Tongue (tissue), 2 donors: ENCODE results near the gene BSDC1. TPM values are rescaled to one million over a fixed set of nuclear protein-coding genes. Genes with fewer than 3 reads are reported as not detected.
"Not testable (repeated sequence)": the region's sequence is repeated elsewhere in the genome, so short reads cannot be mapped to it uniquely, and the experiment has no call there.

Experiments used
- DNase-seq: peaks from one replicate; pipeline ENCODE4 v3.0.0-alpha.2; 2015
- total RNA-seq: library from RNA; depleted of rRNA; stranded (reverse); fragments of >200 nt; gene quantifications from one replicate; pipeline ENCODE4 v1.2.3, GENCODE V29; 2014

BSDC1 gene
- total RNA-seq, 1 donor from 2014 or later: 67.4 TPM

DNA sequence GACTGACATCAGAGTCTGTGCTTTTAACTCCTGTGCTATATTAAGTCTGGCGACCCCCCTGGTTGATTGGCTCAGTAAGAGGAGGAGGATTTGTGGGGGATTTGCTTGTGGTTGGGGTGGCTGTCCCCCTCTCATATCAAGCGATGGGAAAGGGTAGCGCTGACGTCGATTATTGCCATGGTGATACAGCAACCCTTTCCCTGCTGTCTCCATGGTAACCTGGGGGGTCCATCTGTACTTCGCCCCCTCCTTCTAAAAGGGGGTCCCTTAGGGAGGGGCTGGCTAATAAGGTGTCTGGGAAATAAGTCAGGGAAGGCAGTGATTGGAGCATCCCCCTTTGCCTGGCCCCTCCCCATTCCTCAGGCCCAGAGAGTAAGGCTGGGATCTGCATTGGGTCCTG, 36.6 kb downstream of the BSDC1 start:
- no peak for DNase-seq

- DNase-seq: no peak
These were observed 37.8 kb downstream of the BSDC1 start for GRCh38 chr1:32356478-32356877.

DNA sequence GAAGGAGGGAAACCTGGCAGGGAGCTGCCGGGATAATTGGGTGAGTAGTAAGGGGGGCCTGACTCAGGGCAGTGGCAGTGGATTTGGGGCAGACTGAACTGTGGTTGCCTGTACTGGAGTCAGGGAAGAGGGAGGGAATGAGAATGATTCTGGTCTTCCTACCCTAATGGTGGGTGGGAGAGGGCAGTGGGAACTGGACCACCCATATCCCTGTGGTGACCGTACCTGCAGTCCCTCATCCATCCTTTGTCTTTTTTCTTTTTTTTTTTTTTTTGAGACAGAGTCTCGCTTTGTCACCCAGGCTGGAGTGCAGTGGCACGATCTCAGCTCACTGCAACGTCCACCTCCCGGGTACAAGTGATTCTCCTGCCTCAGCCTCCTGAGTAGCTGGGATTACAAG, 38.5 kb downstream of the BSDC1 start:
- DNase-seq: not testable (repeated sequence)

DNA sequence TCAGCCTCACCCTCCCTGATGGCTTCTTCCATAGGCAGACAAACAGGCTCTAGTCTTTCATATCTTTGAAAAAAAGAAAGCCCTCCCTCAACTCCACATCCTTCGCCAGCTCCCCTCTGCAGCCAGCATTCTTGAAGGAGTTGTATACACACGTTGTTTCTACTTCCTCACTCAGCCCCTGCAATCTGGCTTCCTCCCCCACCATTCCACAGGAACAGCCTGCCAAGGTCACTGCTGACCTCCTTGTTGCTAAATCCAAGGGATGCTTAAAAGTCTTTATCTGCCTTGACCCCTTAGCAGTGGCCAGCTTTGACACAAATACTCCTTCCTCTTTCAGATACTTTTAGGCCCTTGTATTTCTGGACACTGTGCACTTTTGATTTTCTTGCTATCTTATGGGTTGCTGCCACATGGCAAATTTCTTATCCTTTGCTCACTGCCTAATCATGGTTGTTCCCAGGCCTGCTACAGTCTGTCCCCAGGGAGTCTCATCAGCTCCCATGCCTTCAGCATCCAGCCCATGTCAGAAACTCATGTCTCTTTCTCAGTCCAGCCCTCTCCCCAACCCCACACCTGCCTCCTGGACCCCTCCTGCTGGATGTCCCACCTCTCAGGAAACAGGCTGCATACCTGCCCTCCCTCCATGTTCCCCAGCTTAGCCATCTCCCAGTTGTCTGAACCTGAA, 40.2 kb downstream of the BSDC1 start:
- no peak for DNase-seq

GRCh38 chr1:32353431-32353830, 40.8 kb downstream of the BSDC1 start:
- no peak for DNase-seq

DNA sequence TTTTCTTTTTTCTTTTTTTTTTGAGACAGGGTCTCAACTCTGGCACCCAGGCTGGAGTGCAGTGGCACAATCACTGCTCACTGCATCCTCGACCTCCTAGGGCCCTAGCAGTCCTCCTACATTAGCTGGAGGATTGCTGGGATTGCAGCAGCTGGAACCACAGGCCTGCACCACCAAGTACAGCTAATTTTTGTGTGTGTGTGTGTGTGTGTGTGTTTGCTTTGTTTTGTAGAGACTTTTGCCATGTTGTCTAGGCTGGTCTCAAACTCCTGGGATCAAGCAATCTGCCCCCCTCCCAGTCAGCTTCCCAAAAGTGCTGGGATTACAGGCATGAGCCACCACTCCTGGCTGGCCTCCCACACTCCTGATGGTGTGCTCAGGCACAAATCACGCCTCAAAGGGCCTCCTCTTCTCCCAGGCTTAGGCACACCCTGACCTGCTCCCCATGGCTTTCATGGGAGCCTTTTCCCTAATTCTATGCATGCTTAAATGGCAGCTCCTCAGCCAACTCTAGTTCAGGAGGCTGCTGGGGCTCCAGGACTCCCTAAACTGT, 41.3 kb downstream of the BSDC1 start:
- no peak for DNase-seq

DNA sequence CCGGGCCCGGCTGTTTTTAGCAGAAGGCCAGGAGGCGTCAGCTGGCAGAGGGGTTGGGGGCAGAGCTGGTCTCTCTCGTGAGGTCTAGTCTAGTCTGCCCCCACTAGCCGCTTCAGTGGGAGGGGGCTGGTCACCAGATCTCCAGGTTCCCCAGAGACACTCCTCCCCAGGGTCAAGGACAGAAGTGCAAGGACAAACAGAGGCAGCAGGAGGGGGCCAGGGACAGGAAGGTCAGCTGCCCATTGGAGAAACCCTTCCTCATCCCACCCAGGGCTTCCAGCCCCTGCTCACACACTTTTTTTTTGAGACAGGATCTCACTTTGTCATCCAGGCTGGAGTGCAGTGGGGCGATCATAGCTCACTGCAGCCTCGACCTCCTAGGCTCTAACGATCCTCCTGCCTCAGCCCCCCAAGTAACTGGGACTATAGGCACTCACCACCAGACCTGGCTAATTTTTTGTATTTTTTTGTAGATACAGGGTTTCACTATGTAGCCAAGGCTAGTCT, 41.9 kb downstream of the BSDC1 start:
- no peak for DNase-seq

GRCh38 chr1:32351399-32352238, 42.6 kb downstream of the BSDC1 start:
- DNase-seq: peak; percentile 99

DNA sequence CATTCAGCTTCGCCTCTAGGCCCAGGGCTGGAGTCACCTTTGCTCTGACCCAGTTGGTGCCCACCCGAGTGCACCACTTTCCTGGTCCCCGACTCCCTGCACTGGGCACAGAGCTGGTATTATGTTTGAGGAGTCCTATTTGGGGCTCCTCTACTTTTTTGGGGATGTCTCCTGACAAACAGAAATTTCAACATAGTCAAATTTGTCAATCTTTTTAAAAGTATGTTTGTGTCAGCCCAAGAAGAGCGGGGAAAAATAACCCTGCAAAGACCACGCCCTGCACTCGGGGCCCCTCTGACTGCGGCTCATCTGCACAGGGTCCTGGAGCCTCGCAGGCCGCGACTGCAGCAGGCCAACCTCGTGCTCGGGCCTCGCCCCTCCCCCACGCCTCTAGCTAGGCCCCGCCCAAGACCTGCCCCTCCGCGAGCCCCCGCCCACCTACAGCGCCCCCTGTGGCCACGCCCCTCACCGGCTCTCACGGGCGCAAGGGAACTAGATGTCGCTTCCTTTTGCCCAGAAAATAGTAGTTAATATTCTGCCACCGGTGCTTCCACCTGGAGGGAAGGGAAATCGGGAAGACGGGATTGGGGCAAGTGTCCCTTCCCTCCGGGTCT, 43.3 kb downstream of the BSDC1 start:
- no peak for DNase-seq

DNA sequence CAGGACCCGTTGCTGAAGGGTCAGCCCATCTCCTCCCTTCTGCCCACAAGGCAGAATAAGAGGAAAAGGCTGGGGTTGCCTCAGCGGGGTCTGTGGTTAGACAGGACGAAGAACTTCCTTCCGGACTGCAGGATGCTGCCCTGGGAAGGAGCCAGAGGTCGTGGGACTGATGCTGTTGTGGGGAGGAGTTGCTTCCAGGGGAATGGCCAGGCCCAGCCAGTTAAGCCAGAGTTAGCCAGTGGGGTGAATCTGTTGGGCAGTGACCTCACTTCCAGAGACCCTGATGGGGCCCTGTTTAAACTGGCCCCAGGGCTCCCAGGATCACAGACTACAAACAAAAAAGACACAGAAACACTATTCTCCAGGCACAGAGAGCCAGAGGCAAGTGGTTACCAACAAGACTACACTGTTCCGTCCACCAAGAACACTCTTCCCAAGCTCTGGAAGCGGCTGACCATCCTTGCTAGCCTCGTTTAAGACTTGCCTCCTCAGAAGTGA, 45.0 kb downstream of the BSDC1 start:
- DNase-seq: no peak

DNA sequence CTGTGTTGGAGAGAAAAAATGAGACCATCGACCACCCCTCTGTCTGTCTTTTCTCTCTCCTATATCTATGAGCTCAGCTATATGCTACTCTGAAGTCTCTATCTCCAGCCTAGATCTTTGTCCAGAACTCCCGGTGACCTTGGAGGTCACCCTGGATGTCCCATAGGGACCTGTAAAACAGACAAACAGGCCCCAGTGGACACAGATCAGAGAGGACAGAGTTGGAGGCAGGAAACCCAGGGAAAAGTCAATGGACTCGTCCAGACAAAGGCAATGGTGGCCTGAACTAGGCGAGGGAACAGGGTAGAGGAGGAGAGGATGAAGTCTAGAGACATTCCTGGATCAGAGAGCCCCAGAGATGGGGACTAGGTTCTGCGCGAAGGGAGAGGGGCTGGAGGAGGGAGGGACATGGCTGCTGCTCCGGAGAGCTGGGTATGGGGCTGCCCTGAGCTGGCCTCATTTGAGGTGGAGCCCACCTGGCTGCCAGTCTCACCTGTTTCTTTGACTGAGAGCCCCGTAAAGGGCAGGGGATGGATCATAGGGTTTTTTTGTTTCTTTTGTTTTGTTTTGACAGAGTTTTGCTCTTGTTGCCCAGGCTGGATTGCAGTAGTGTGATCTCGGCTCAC, 47.6 kb downstream of the BSDC1 start:
- no peak for DNase-seq

DNA sequence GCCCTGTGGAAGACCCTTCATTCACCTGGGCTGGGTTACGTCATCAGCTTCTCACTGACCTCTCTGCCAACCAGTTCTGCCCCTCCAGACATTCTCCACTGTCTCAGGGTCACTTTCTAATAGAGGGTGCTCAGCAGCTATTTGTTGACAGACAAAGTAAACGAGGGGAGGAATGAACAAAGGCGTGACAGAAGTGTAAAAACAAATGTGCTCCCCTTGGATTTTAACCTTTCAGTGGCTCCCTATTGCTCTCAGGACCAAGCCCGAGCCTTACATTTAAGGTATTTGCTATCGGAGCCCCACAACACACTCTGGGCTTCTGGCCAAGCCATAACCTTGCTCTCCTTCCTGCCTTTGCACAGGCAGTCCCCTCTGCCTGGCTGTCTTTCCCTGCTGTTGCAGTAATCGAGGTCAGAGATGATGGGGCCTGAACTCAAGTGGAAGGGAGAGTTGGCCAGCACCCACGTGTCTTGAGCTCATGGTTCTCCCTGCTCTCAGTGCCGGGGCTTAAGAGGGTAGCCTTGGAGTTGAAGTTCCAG, 48.9 kb downstream of the BSDC1 start:
- DNase-seq: no peak

GRCh38 chr1:32342704-32343103, 51.5 kb downstream of the BSDC1 start:
- DNase-seq: no peak

DNA sequence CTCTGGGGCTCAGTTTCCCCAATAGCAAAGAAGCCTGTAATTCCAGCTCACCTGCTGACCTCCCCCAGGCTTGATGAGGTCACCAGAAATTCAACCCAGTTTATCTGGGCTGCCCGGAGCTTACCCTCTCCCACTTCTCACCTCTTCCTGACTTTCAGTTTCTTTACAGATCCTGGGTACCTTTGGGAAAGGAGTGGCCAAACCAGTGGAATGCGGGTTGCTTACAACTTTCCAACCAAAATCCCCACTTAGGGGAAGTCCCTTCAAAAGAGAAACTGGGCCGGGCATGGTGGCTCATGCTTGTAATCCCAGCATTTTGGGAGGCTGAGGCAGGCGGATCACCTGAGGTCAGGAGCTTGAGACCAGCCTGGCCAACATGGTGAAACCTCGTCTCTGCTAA, 52.3 kb downstream of the BSDC1 start:
- no peak for DNase-seq

DNA sequence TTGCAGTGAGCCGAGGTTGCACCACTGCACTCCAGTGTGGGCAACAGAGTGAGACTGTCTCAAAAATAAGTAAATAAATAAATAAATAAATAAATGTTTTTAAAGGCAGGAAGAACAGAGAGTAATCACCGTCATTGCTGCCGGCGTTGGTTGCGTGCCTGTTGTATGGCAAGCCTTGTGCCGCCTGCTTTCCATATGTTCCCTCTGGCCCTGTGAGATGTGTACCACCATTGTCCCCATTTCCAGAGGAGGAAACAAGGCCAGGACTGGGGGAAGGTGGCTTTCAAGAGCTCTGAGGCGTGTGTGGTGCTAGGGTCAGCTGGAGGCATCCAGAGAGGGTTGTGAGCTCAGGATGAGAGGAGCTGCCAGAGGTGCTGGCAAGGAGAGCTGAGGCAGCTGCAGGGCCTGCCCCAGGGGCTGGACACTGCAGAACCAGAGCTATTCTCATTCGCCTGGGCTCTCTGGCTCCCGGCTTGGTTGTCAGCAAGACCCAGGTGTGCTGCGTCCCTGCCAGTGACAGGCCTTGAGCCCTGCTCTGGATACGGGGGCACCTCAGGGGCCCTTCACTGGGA, 53.0 kb downstream of the BSDC1 start:
- DNase-seq: no peak

DNA sequence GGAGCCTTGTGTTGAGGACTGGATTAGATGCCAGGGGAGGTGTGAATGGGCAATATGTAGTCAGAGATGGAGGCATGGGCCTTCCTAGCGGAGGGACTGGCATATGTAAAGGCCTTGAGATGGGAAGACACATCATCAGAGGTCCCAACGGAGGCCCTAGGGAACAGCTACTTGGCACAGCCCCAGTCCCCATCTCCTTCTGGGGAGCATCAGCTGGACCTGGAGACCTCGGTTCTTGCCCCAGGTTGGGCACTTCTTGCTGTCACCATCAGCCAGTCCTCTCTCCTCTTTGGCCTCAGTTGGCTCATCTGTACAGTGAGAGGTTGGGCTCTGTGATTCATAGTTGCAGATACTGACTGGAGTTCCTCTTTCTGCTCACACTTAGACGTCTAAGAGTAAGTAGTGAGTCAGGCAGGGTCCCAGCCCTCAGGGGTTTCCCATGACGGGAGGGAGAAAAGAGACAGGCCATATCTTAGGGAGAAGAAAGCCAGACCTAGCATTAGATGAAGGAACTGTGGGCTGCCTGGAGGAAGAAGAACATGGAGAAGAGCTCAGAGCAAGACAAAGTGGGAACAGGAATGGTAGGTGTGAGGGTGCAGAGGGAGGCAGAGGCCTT, 54.8 kb downstream of the BSDC1 start:
- DNase-seq: no peak

DNA sequence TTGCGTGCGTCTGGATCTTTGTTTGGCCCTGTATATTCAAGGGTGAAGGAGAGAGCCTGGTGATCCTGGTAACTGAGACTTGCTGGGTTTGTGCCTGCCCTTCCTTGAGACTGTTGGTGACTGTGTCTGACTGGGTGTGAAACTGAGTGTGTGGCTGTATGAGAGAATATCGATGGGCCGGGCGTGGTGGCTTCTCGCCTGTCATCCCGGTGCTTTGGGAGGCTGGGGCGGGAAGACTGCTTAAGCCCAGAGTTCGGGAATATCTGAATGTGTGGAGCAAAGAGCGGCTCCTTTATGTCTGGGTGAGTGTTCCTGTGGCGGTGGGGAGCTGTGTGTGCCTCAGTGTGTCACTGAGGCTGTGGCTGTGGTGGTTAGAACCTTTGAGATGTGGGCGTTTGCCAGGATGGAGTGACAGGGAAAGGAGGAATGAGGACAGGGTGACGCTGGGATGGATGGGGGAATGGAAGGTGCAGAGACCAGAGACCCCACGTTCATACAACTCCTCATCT, 55.5 kb downstream of the BSDC1 start:
- no peak for DNase-seq

DNA sequence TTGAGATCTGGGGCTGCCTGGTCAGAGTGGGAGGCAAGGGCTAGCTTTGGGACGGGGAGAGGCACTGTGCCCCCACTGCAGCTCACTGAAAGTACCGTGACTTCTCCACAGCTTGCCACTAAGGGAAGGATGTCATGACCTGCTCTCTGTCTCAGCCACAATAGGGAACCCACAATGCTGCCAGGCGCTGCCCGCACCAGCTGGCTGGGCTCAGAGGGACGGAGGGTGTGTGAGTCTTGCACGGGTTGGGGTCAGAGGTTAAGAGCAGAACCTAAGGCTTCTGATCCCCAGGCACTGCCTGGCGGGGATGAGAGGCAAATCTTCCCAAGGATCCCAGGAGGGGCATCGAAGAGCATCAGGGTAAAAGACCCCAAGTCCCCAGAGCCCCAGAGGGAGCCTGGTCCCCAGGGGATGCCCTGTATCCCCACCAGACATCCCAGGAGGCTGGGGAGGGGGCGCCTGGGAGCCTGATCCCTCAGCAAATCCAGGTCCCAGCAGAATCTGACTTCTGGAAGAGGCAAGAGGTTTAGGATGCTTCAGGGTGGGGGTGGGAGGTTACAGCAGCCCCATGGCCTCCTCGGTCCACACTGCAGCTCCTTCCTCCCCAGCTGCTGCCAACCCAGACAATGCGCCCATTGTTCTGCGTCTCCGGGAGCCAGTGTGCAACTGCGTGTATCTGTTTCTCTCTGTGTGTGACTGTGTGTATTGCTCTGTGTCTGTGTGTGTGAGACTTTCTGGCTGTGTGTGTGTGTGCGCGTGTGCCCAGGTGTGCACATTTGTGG, 56.2 kb downstream of the BSDC1 start:
- DNase-seq: peak; percentile 83

DNA sequence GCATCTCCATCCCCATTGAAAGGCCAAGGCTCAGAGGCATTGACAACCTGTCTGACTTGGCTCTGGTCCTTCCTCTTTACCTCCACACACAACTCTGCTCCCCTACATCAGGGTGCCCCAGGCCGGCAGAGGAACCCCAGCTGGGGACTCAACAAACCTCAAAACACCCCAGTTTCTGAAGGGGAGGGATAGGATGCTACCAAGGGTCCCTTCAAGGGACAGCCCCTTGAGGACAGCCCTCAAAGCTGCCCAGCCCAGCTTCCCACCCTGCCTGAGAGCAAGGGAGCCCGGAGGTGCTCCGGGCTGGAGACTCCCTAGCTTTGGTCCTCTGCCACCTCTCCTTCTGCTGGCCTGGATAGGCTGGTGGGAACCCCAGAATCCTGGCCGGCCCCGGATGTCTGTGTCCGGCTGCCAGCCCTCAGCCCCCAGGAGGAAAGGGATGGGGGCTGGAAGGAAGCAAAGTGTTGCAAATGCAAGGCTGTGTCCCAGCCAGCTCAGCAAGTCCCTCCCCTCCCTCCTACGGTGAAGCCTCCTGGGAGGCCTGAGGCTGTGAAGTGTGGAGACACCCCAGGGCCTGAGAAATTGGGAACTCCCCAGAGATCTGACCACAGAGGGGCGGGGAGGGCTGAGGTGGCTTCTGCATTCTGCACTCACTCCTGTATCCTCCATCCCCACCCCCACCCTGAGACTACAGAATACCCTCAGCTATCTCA, 57.1 kb downstream of the BSDC1 start:
- DNase-seq: no peak
